HCT116 (cell line): ENCODE measurements around the gene UBASH3B.

ENCODE experiments used
- CEBPB ChIP-seq: IDR thresholded peaks from 2 replicates; pipeline ENCODE4 v1.6.1; 2012; ENCODE audit warnings: low read depth
- CTCF ChIP-seq, 3 experiments: fragments of 200-600 bp in 1 of 3; sonication (generic) in 1 of 3; IDR thresholded peaks in 2 of 3; conservative IDR thresholded peaks in 1 of 3; 2 replicates each; pipeline ENCODE4 v1.5.1; 2012 to 2017; ENCODE audit warnings: low read depth in 2 of 3, low read length in 2 of 3, antibody characterized with exemption in 1 of 3, borderline replicate concordance in 1 of 3, control low read depth in 1 of 3, mild to moderate bottlenecking in 1 of 3, mixed read lengths in 1 of 3, mixed run types in 1 of 3, moderate library complexity in 1 of 3; ENCODE audit not compliant: insufficient read depth in 1 of 3
- MAX ChIP-seq: IDR thresholded peaks from 2 replicates; pipeline ENCODE4 v1.6.1; 2012
- SRF ChIP-seq: IDR thresholded peaks from 2 replicates; pipeline ENCODE4 v1.6.1; 2012; ENCODE audit warnings: low read depth

GRCh38 chr11:122721201-122721963 is 65.9 kb downstream of the UBASH3B start:
- TF ChIP-seq CTCF (IDR thresholded peaks at IDR 0.05 in 2 of 3, conservative IDR thresholded peaks at IDR 0.05 in 1 of 3; ENCODE audit: borderline replicate concordance in 1 of 3, insufficient read depth in 1 of 3, low read depth in 2 of 3, low read length in 2 of 3) (no peak), SRF (no peak), CEBPB (0 out of 2 replicates have a peak, but pooled peaks have one; percentile 13), MAX (no peak)
